ENCODE measurements around the gene NAPG.
"Not testable (repeated sequence)": the region's sequence is repeated elsewhere in the genome, so short reads cannot be mapped to it uniquely, and the experiment has no call there.

The NAPG gene

GRCh38 chr18:10585260-10585659 lies 59.4 kb downstream of the NAPG start:
- no peak for DNase-seq

- no peak for DNase-seq
Measured at GRCh38 chr18:10588975-10589374, 63.1 kb downstream of the NAPG start.

GRCh38 chr18:10590412-10590811 lies 64.6 kb downstream of the NAPG start:
- DNase-seq = no peak

GRCh38 chr18:10591896-10592295 lies 66.1 kb downstream of the NAPG start:
- no peak for DNase-seq

- DNase-seq = not testable (repeated sequence)
Measured at GRCh38 chr18:10593366-10594022, 67.7 kb downstream of the NAPG start.

GRCh38 chr18:10595917-10596316 lies 70.1 kb downstream of the NAPG start:
- DNase-seq = not testable (repeated sequence)

- not testable (repeated sequence) for DNase-seq
Measured at GRCh38 chr18:10597695-10598094, 71.9 kb downstream of the NAPG start.

- DNase-seq = not testable (repeated sequence)
Measured at GRCh38 chr18:10600701-10601100, 74.9 kb downstream of the NAPG start.
